GM23248 (cell line): ENCODE results near the gene INTS14. TPM values are rescaled to one million over a fixed set of nuclear protein-coding genes. Genes with fewer than 3 reads are reported as not detected.

Source experiments
- DNase-seq: peaks from one replicate; pipeline ENCODE4 v3.0.0-alpha.2; 2015
- H2AFZ ChIP-seq: fragments of 200-600 bp; sonication (generic); 2 replicates; pipeline ENCODE4 v1.6.1; 2016; ENCODE audit warnings: antibody characterized with exemption
- H3F3A ChIP-seq: fragments of 200-600 bp; sonication (generic); 2 replicates; pipeline ENCODE4 v1.6.1; 2016; ENCODE audit warnings: mild to moderate bottlenecking, antibody characterized with exemption, mixed run types; ENCODE audit not compliant: insufficient read depth
- H3K27ac ChIP-seq: fragments of 200-600 bp; sonication (generic); 2 replicates; pipeline ENCODE4 v1.5.1; 2016; ENCODE audit warnings: mild to moderate bottlenecking
- H3K27me3 ChIP-seq: fragments of 200-600 bp; sonication (generic); replicated peaks from 2 replicates; pipeline ENCODE4 v1.6.1; 2016; ENCODE audit warnings: mild to moderate bottlenecking; ENCODE audit not compliant: insufficient read depth
- H3K36me3 ChIP-seq: fragments of 200-600 bp; sonication (generic); 2 replicates; pipeline ENCODE4 v1.6.1; 2016; ENCODE audit warnings: low read depth, mild to moderate bottlenecking
- H3K4me1 ChIP-seq: fragments of 200-600 bp; sonication (generic); 2 replicates; pipeline ENCODE4 v1.6.1; 2016; ENCODE audit warnings: mild to moderate bottlenecking; ENCODE audit not compliant: insufficient read depth
- H3K4me2 ChIP-seq: fragments of 200-600 bp; sonication (generic); one replicate; pipeline ENCODE4 v1.6.1; 2016; ENCODE audit warnings: mild to moderate bottlenecking; ENCODE audit not compliant: unreplicated experiment
- H3K4me3 ChIP-seq: fragments of 200-600 bp; sonication (generic); 2 replicates; pipeline ENCODE4 v1.5.1; 2016; ENCODE audit warnings: mild to moderate bottlenecking
- H3K79me2 ChIP-seq: fragments of 200-600 bp; sonication (generic); 2 replicates; pipeline ENCODE4 v1.6.1; 2016; ENCODE audit warnings: mild to moderate bottlenecking; ENCODE audit not compliant: insufficient read depth
- H3K9ac ChIP-seq: fragments of 200-600 bp; sonication (generic); 2 replicates; pipeline ENCODE4 v1.6.1; 2016; ENCODE audit warnings: mild to moderate bottlenecking
- H3K9me2 ChIP-seq: fragments of 200-600 bp; sonication (generic); 2 replicates; pipeline ENCODE4 v1.6.1; 2016; ENCODE audit warnings: mixed run types, mild to moderate bottlenecking, moderate library complexity; ENCODE audit not compliant: insufficient read depth
- H3K9me3 ChIP-seq: fragments of 200-600 bp; sonication (generic); one replicate; pipeline ENCODE4 v1.6.1; 2017; ENCODE audit warnings: low read depth
- H4K20me1 ChIP-seq: fragments of 200-600 bp; sonication (generic); 2 replicates; pipeline ENCODE4 v1.6.0; 2016; ENCODE audit not compliant: insufficient read depth
- EZH2 ChIP-seq: fragments of 200-600 bp; sonication (generic); IDR thresholded peaks from 2 replicates; pipeline ENCODE4 v1.6.1; 2018; ENCODE audit warnings: antibody characterized with exemption, mild to moderate bottlenecking; ENCODE audit not compliant: insufficient read depth, poor library complexity, severe bottlenecking
- EZH2phosphoT487 ChIP-seq: fragments of 200-600 bp; sonication (generic); IDR thresholded peaks from 2 replicates; pipeline ENCODE4 v1.6.1; 2018; ENCODE audit warnings: antibody characterized with exemption, moderate library complexity, mild to moderate bottlenecking, low read depth; ENCODE audit not compliant: insufficient read depth
- whole genome bisulfite sequencing, 2 experiments: methylation state at CpG; one replicate each; pipeline ENCODE4 v1.1.6; 2015 to 2017; ENCODE audit warnings: low lambda C conversion rate in 2 of 2, low coverage in 1 of 2; ENCODE audit errors: missing lambda C conversion rate in 2 of 2; 5-methylcytosine and 5-hydroxymethylcytosine counted together
- in situ Hi-C: fragments of 300-500 bp; cut with MboI; formaldehyde crosslinking; loops from 2 replicates; pipeline ENCODE4 v1.15.0; 2020
- polyA plus RNA-seq: library from polyadenylated mRNA; unstranded; fragments of >200 nt; fragmentation: Nextera tagmentation; extraction: Ambion mirVana; gene quantifications from 2 replicates; pipeline ENCODE4 v1.2.1, GENCODE V29; 2016
- small RNA-seq: library from RNA; depleted of rRNA; stranded (forward); fragments of <200 nt; gene quantifications from one replicate; pipeline ENCODE3, GENCODE V24; 2014; ENCODE audit warnings: low read depth, low replicate concordance
- total RNA-seq: library from RNA; depleted of rRNA; stranded (reverse); fragments of >200 nt; shearing (Covaris generic); gene quantifications from 2 replicates; pipeline ENCODE4 v1.2.3, GENCODE V29; 2014; rRNA removed

INTS14 gene
- total and polyA plus RNA-seq, 2 experiments from 2014 or later, result 31.7 to 41.4 TPM

- no peaks in the 10 kb centered on the region for H3K9me3 ChIP-seq
- DNase-seq, result peak; percentile 27
- H3K9ac ChIP-seq, result peak overlapping the region; percentile 78
- WGBS, 2 experiments, result 22 to 25% methylated on average over 13 of the region's 13 CpGs
- TF ChIP-seq EZH2, result no peak
- TF ChIP-seq EZH2phosphoT487, result no peak
- H3K4me2 ChIP-seq, result peak overlapping the region; percentile 68
- H3K27me3 ChIP-seq, result no peaks in the 10 kb centered on the region
- peak overlapping the region; percentile 6; the same call in 1 of the 2 replicates for H3K27ac ChIP-seq
- no peaks in the 10 kb centered on the region for H3K36me3 ChIP-seq
- H2AFZ ChIP-seq, result peak overlapping the region; percentile 98
- in situ Hi-C loops, result no loop called here
- H3K79me2 ChIP-seq, result peaks cover 50% of the 10 kb centered on the region
- no peaks in the 10 kb centered on the region for H3K9me2 ChIP-seq
- H3F3A ChIP-seq, result peaks cover 5% of the 10 kb centered on the region
- peaks cover 20% of the 10 kb centered on the region for H3K4me1 ChIP-seq
- peak overlapping the region; percentile 77 for H3K4me3 ChIP-seq
- peaks cover 5% of the 10 kb centered on the region; the same call in 1 of the 2 replicates for H4K20me1 ChIP-seq
Observed at GRCh38 chr15:65529762-65530317, 81.1 kb downstream of the INTS14 start.

Small RNAs within 50 kb of the gene (small RNA-seq; reads per million reads assigned to genes)
- not detected for gene RNU6-19P

Other genes starting within 250 kb of the INTS14 start
- gene IGDCC3, start 233.1 kb downstream of the INTS14 start, total RNA-seq, result 0.13 TPM in 1 of 2 replicates, not detected in the other
- gene IGDCC3, start 233.1 kb downstream of the INTS14 start, polyA plus RNA-seq, result 0.11 TPM in 1 of 2 replicates, not detected in the other
- 0.32 and 0.51 TPM in 2 replicates for gene IGDCC4, start 188.2 kb downstream of the INTS14 start, total RNA-seq
- gene IGDCC4, start 188.2 kb downstream of the INTS14 start, polyA plus RNA-seq, result 0.39 and 0.62 TPM in 2 replicates
- gene DPP8, start 93.4 kb downstream of the INTS14 start, total RNA-seq, result 21.5 and 28.9 TPM in 2 replicates
- 28.0 and 30.1 TPM in 2 replicates for gene DPP8, start 93.4 kb downstream of the INTS14 start, polyA plus RNA-seq
- 89.7 and 104 TPM in 2 replicates for gene HACD3, start 80.7 kb downstream of the INTS14 start, total RNA-seq
- gene HACD3, start 80.7 kb downstream of the INTS14 start, polyA plus RNA-seq, result 119 and 135 TPM in 2 replicates
- 7.2 and 10.5 TPM in 2 replicates for gene SLC24A1, start 10.8 kb upstream of the INTS14 start, total RNA-seq
- gene SLC24A1, start 10.8 kb upstream of the INTS14 start, polyA plus RNA-seq, result 2.1 and 4.9 TPM in 2 replicates
- gene DENND4A, start 181.2 kb upstream of the INTS14 start, total RNA-seq, result 10.9 and 20.6 TPM in 2 replicates
- 5.1 and 5.6 TPM in 2 replicates for gene DENND4A, start 181.2 kb upstream of the INTS14 start, polyA plus RNA-seq